GM23338 (cell line): Measurements from ENCODE around the gene MSMB. TPM values are rescaled to one million over a fixed set of nuclear protein-coding genes. Genes with fewer than 3 reads are reported as not detected.
A peak's percentile ranks its signal among the peaks of the same experiment; 100 is the strongest.

Source experiments
- ATAC-seq: fragments of 200-7000 bp; cut with Tn5 transposase; 3 replicates; pipeline ENCODE4 v1.9.1; 2020
- DNase-seq: peaks from one replicate; pipeline ENCODE4 v3.0.0-alpha.2; 2015; ENCODE audit warnings: low spot score
- H2AFZ ChIP-seq: fragments of 200-600 bp; sonication (generic); 2 replicates; pipeline ENCODE4 v1.8.0; 2016; ENCODE audit warnings: antibody characterized with exemption, mild to moderate bottlenecking, moderate library complexity
- H3F3A ChIP-seq: fragments of 200-600 bp; sonication (generic); replicated peaks from 2 replicates; pipeline ENCODE4 v1.8.0; 2017; ENCODE audit warnings: antibody characterized with exemption, mixed run types, low read depth
- H3K27ac ChIP-seq: fragments of 200-600 bp; sonication (generic); 2 replicates; pipeline ENCODE4 v1.6.1; 2016; ENCODE audit warnings: low read depth
- H3K27me3 ChIP-seq: fragments of 200-600 bp; sonication (generic); 2 replicates; pipeline ENCODE4 v1.8.0; 2016; ENCODE audit warnings: mild to moderate bottlenecking, mixed run types, moderate library complexity; ENCODE audit not compliant: insufficient read depth
- H3K36me3 ChIP-seq: fragments of 200-600 bp; sonication (generic); 2 replicates; pipeline ENCODE4 v1.8.0; 2016; ENCODE audit warnings: mild to moderate bottlenecking; ENCODE audit not compliant: insufficient read depth
- H3K4me1 ChIP-seq: fragments of 200-600 bp; sonication (generic); 2 replicates; pipeline ENCODE4 v1.8.0; 2016; ENCODE audit warnings: mild to moderate bottlenecking, moderate library complexity; ENCODE audit not compliant: insufficient read depth
- H3K4me2 ChIP-seq: fragments of 200-600 bp; sonication (generic); 2 replicates; pipeline ENCODE4 v1.7.1; 2017; ENCODE audit warnings: mixed run types
- H3K4me3 ChIP-seq: fragments of 200-600 bp; sonication (generic); 2 replicates; pipeline ENCODE4 v1.6.1; 2016; ENCODE audit warnings: mixed run types
- H3K79me2 ChIP-seq: fragments of 200-600 bp; sonication (generic); replicated peaks from 2 replicates; pipeline ENCODE4 v1.8.0; 2017; ENCODE audit warnings: mild to moderate bottlenecking; ENCODE audit not compliant: insufficient read depth
- H3K9me2 ChIP-seq: fragments of 200-600 bp; sonication (generic); 2 replicates; pipeline ENCODE4 v1.8.0; 2017; ENCODE audit not compliant: insufficient read depth
- H4K20me1 ChIP-seq: fragments of 200-600 bp; sonication (generic); replicated peaks from 2 replicates; pipeline ENCODE4 v1.8.0; 2017; ENCODE audit warnings: mild to moderate bottlenecking; ENCODE audit not compliant: insufficient read depth
- H3K27ac Mint-ChIP-seq: 2 replicates; pipeline ENCODE4 v1.8.0; 2020; ENCODE audit warnings: inconsistent platforms, mild to moderate bottlenecking, moderate library complexity, mixed read lengths
- H3K27me3 Mint-ChIP-seq: 3 replicates; pipeline ENCODE4 v1.8.0; 2022; ENCODE audit warnings: low read depth, mild to moderate bottlenecking, moderate library complexity, mixed read lengths, inconsistent platforms; ENCODE audit not compliant: insufficient read depth, poor library complexity
- H3K36me3 Mint-ChIP-seq: 3 replicates; pipeline ENCODE4 v1.8.0; 2021; ENCODE audit warnings: low read depth, mild to moderate bottlenecking, inconsistent platforms, moderate library complexity, mixed read lengths
- H3K4me1 Mint-ChIP-seq: 3 replicates; pipeline ENCODE4 v1.8.0; 2020; ENCODE audit warnings: mild to moderate bottlenecking, inconsistent platforms, mixed read lengths
- H3K4me3 Mint-ChIP-seq: 3 replicates; pipeline ENCODE4 v1.8.0; 2021; ENCODE audit warnings: moderate library complexity, mild to moderate bottlenecking, inconsistent platforms, mixed read lengths
- H3K9me3 Mint-ChIP-seq: 3 replicates; pipeline ENCODE4 v1.8.0; 2020; ENCODE audit warnings: moderate library complexity, mild to moderate bottlenecking, inconsistent platforms, mixed read lengths
- CREB1 ChIP-seq: fragments of 250-450 bp; sonication (Bioruptor Pico); IDR thresholded peaks from 2 replicates; pipeline ENCODE4 v1.5.0; 2020; ENCODE audit warnings: low read depth, mild to moderate bottlenecking, moderate library complexity
- EZH2 ChIP-seq: fragments of 200-600 bp; sonication (generic); IDR thresholded peaks from one replicate; pipeline ENCODE4 v1.8.0; 2017; ENCODE audit warnings: antibody characterized with exemption, mild to moderate bottlenecking, low read depth; ENCODE audit not compliant: unreplicated experiment
- EZH2phosphoT487 ChIP-seq: fragments of 200-600 bp; sonication (generic); IDR thresholded peaks from one replicate; pipeline ENCODE4 v1.8.1; 2018; ENCODE audit warnings: antibody characterized with exemption; ENCODE audit not compliant: unreplicated experiment
- JUNB ChIP-seq: IDR thresholded peaks from one replicate; pipeline ENCODE4 v1.6.1; 2016; ENCODE audit warnings: antibody characterized with exemption; ENCODE audit not compliant: unreplicated experiment
- NANOG ChIP-seq: IDR thresholded peaks from 2 replicates; pipeline ENCODE4 v1.6.1; 2016; ENCODE audit warnings: antibody characterized with exemption, borderline replicate concordance
- POLR2AphosphoS5 ChIP-seq: IDR thresholded peaks from 2 replicates; pipeline ENCODE4 v1.6.1; 2016; ENCODE audit warnings: antibody characterized with exemption, low read depth
- STAT1 ChIP-seq: IDR thresholded peaks from one replicate; pipeline ENCODE4 v1.6.1; 2016; ENCODE audit warnings: antibody characterized with exemption; ENCODE audit not compliant: unreplicated experiment
- polyA plus RNA-seq: library from polyadenylated mRNA; unstranded; fragments of >200 nt; fragmentation: Nextera tagmentation; extraction: Ambion mirVana; gene quantifications from 2 replicates; pipeline ENCODE4 v1.2.1, GENCODE V29; 2016
- total RNA-seq: library from RNA; depleted of rRNA; stranded (reverse); fragments of >200 nt; shearing (Covaris generic); gene quantifications from 2 replicates; pipeline ENCODE4 v1.2.3, GENCODE V29; 2014
- TF ChIP-seq, protein P1 (sequence below): fragments of 250-450 bp; sonication (Bioruptor Pico); IDR thresholded peaks from 2 replicates; pipeline ENCODE4 v1.5.0; 2020; ENCODE audit warnings: mild to moderate bottlenecking, moderate library complexity
- TF ChIP-seq, protein P2 (sequence below): IDR thresholded peaks from one replicate; pipeline ENCODE4 v1.6.1; 2018; ENCODE audit warnings: antibody characterized with exemption; ENCODE audit not compliant: unreplicated experiment
- TF ChIP-seq, protein P3 (sequence below), 2 experiments: fragments of 200-600 bp in 1 of 2; sonication (generic) in 1 of 2; conservative IDR thresholded peaks; 2 replicates each; pipeline versions ENCODE4 v1.5.1 to v1.6.1; 2016 to 2017; ENCODE audit warnings: antibody characterized with exemption in 2 of 2, low read depth in 2 of 2, mild to moderate bottlenecking in 2 of 2, moderate library complexity in 1 of 2
- TF ChIP-seq, protein P4 (sequence below): IDR thresholded peaks from 2 replicates; pipeline ENCODE4 v1.6.1; 2016; ENCODE audit warnings: antibody characterized with exemption

Gene MSMB
- total and polyA plus RNA-seq, 2 experiments from 2014 or later = not detected

DNA sequence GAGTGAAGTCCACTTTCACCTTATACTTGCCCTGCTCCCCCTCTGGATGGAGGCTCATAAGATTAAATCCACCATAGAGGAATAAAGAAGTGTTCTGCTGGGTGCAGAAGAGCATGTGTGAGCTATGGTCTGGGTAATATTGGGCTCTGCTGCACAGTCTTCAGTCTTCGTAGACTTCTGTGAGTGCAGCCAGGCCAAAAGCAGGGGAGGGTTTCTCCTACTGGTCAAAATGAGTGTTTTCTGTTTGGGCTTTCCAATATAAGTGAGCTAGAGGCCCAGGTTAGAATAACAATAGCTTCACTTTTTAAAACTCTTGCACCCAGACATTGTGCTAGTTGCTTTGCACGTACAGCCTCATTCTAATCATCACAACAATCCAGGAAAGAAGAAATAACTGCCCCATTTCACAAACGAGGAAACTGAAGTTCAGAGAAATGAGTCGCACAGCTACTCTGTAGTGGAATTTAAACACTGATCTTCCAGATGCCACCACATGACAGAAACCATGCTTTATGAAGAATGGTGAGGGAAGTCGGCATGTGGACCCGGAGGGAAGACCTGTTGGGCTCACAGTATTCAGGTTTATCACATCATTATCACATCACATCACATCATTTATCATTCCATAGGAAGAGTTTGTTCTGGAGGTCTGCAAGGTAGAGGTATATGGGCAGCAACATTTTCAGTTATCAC lies 23.8 kb upstream of the MSMB start:
- no peaks in the 10 kb centered on the region for H3K4me1 Mint-ChIP-seq
- Histone ChIP-seq H3K4me3 (no peak overlapping the region), H3K9me2 (0 out of 2 replicates have a peak, but pooled peaks cover 3% of the 10 kb centered on the region), H3K4me1 (no peaks in the 10 kb centered on the region), H3K79me2 (no peaks in the 10 kb centered on the region), H3K27me3 (no peaks in the 10 kb centered on the region), H4K20me1 (no peaks in the 10 kb centered on the region), H3K36me3 (no peaks in the 10 kb centered on the region), H3F3A (no peaks in the 10 kb centered on the region), H2AFZ (peak overlapping the region; percentile 56; the same call in 1 of the 2 replicates), H3K27ac (no peak overlapping the region), H3K4me2 (no peak overlapping the region)
- TF ChIP-seq, protein P1, sequence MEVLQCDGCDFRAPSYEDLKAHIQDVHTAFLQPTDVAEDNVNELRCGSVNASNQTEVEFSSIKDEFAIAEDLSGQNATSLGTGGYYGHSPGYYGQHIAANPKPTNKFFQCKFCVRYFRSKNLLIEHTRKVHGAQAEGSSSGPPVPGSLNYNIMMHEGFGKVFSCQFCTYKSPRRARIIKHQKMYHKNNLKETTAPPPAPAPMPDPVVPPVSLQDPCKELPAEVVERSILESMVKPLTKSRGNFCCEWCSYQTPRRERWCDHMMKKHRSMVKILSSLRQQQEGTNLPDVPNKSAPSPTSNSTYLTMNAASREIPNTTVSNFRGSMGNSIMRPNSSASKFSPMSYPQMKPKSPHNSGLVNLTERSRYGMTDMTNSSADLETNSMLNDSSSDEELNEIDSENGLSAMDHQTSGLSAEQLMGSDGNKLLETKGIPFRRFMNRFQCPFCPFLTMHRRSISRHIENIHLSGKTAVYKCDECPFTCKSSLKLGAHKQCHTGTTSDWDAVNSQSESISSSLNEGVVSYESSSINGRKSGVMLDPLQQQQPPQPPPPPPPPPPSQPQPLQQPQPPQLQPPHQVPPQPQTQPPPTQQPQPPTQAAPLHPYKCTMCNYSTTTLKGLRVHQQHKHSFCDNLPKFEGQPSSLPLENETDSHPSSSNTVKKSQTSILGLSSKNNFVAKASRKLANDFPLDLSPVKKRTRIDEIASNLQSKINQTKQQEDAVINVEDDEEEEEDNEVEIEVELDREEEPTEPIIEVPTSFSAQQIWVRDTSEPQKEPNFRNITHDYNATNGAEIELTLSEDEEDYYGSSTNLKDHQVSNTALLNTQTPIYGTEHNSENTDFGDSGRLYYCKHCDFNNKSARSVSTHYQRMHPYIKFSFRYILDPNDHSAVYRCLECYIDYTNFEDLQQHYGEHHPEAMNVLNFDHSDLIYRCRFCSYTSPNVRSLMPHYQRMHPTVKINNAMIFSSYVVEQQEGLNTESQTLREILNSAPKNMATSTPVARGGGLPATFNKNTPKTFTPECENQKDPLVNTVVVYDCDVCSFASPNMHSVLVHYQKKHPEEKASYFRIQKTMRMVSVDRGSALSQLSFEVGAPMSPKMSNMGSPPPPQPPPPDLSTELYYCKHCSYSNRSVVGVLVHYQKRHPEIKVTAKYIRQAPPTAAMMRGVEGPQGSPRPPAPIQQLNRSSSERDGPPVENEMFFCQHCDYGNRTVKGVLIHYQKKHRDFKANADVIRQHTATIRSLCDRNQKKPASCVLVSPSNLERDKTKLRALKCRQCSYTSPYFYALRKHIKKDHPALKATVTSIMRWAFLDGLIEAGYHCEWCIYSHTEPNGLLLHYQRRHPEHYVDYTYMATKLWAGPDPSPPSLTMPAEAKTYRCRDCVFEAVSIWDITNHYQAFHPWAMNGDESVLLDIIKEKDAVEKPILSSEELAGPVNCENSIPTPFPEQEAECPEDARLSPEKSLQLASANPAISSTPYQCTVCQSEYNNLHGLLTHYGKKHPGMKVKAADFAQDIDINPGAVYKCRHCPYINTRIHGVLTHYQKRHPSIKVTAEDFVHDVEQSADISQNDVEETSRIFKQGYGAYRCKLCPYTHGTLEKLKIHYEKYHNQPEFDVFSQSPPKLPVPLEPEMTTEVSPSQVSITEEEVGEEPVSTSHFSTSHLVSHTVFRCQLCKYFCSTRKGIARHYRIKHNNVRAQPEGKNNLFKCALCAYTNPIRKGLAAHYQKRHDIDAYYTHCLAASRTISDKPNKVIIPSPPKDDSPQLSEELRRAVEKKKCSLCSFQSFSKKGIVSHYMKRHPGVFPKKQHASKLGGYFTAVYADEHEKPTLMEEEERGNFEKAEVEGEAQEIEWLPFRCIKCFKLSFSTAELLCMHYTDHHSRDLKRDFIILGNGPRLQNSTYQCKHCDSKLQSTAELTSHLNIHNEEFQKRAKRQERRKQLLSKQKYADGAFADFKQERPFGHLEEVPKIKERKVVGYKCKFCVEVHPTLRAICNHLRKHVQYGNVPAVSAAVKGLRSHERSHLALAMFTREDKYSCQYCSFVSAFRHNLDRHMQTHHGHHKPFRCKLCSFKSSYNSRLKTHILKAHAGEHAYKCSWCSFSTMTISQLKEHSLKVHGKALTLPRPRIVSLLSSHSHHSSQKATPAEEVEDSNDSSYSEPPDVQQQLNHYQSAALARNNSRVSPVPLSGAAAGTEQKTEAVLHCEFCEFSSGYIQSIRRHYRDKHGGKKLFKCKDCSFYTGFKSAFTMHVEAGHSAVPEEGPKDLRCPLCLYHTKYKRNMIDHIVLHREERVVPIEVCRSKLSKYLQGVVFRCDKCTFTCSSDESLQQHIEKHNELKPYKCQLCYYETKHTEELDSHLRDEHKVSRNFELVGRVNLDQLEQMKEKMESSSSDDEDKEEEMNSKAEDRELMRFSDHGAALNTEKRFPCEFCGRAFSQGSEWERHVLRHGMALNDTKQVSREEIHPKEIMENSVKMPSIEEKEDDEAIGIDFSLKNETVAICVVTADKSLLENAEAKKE = no peak
- TF ChIP-seq, protein P2, sequence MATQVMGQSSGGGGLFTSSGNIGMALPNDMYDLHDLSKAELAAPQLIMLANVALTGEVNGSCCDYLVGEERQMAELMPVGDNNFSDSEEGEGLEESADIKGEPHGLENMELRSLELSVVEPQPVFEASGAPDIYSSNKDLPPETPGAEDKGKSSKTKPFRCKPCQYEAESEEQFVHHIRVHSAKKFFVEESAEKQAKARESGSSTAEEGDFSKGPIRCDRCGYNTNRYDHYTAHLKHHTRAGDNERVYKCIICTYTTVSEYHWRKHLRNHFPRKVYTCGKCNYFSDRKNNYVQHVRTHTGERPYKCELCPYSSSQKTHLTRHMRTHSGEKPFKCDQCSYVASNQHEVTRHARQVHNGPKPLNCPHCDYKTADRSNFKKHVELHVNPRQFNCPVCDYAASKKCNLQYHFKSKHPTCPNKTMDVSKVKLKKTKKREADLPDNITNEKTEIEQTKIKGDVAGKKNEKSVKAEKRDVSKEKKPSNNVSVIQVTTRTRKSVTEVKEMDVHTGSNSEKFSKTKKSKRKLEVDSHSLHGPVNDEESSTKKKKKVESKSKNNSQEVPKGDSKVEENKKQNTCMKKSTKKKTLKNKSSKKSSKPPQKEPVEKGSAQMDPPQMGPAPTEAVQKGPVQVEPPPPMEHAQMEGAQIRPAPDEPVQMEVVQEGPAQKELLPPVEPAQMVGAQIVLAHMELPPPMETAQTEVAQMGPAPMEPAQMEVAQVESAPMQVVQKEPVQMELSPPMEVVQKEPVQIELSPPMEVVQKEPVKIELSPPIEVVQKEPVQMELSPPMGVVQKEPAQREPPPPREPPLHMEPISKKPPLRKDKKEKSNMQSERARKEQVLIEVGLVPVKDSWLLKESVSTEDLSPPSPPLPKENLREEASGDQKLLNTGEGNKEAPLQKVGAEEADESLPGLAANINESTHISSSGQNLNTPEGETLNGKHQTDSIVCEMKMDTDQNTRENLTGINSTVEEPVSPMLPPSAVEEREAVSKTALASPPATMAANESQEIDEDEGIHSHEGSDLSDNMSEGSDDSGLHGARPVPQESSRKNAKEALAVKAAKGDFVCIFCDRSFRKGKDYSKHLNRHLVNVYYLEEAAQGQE = no peak
- TF ChIP-seq EZH2phosphoT487 (no peak), JUNB (no peak), EZH2 (no peak), STAT1 (no peak), NANOG (no peak), CREB1 (CRISPR knock-in tag) (no peak), POLR2AphosphoS5 (no peak)
- TF ChIP-seq, protein P3, sequence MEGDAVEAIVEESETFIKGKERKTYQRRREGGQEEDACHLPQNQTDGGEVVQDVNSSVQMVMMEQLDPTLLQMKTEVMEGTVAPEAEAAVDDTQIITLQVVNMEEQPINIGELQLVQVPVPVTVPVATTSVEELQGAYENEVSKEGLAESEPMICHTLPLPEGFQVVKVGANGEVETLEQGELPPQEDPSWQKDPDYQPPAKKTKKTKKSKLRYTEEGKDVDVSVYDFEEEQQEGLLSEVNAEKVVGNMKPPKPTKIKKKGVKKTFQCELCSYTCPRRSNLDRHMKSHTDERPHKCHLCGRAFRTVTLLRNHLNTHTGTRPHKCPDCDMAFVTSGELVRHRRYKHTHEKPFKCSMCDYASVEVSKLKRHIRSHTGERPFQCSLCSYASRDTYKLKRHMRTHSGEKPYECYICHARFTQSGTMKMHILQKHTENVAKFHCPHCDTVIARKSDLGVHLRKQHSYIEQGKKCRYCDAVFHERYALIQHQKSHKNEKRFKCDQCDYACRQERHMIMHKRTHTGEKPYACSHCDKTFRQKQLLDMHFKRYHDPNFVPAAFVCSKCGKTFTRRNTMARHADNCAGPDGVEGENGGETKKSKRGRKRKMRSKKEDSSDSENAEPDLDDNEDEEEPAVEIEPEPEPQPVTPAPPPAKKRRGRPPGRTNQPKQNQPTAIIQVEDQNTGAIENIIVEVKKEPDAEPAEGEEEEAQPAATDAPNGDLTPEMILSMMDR (conservative IDR thresholded peaks at IDR 0.05; ENCODE audit: low read depth in 2 of 2) = no peak
- TF ChIP-seq, protein P4, sequence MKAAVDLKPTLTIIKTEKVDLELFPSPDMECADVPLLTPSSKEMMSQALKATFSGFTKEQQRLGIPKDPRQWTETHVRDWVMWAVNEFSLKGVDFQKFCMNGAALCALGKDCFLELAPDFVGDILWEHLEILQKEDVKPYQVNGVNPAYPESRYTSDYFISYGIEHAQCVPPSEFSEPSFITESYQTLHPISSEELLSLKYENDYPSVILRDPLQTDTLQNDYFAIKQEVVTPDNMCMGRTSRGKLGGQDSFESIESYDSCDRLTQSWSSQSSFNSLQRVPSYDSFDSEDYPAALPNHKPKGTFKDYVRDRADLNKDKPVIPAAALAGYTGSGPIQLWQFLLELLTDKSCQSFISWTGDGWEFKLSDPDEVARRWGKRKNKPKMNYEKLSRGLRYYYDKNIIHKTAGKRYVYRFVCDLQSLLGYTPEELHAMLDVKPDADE = no peak
- DNase-seq = no peak
- no peak overlapping the region for H3K4me3 Mint-ChIP-seq
- H3K36me3 Mint-ChIP-seq = no peaks in the 10 kb centered on the region
- H3K27ac Mint-ChIP-seq = no peak overlapping the region
- H3K9me3 Mint-ChIP-seq = no peaks in the 10 kb centered on the region
- no peak for ATAC-seq
- H3K27me3 Mint-ChIP-seq = peaks cover 4% of the 10 kb centered on the region
